ENCODE results near the gene MBNL2. TPM values are rescaled to one million over a fixed set of nuclear protein-coding genes. Genes with fewer than 3 reads are reported as not detected.

Gene MBNL2
- total and polyA plus RNA-seq, 2 of the 4 experiments (the other 2 are of a cell fraction) = 26.9 to 103 TPM

- TF ChIP-seq CHD1 (IDR thresholded peaks at IDR 0.05; ENCODE audit: low read depth, low read length) = no peak
Observed at GRCh38 chr13:97179501-97179900, 42.6 kb upstream of the MBNL2 start (continued).

- no peaks in the 10 kb centered on the region for H3K4me1 ChIP-seq (ENCODE audit: control insufficient read depth, insufficient read depth, low read length)
- no peak overlapping the region for H3K56ac ChIP-seq (ENCODE audit: extremely low read depth, insufficient read depth, low read length)
- POLR2A ChIA-PET (ENCODE audit: unreplicated experiment) = no interaction called here
- BruUV-seq (replicated peaks) = no TSS peak
- H2AK9ac ChIP-seq (replicated peaks; ENCODE audit: low read depth, low read length, poor library complexity) = no peak overlapping the region
- H2AFZ ChIP-seq (replicated peaks; ENCODE audit: low read length, poor library complexity) = no peak overlapping the region
- ATAC-seq (ENCODE audit: low read depth) = no peak
- CTCF ChIA-PET = no interaction called here
- no peak overlapping the region for H2BK15ac ChIP-seq (ENCODE audit: low read depth, low read length)
- no peak overlapping the region for H3K14ac ChIP-seq (replicated peaks; ENCODE audit: low read depth, low read length)
- no peak overlapping the region for H2BK20ac ChIP-seq (ENCODE audit: low read depth, low read length)
- no peak overlapping the region for H3K4ac ChIP-seq (ENCODE audit: low read depth, low read length)
- H3K27ac ChIP-seq (ENCODE audit: insufficient read depth, low read length) = no peak overlapping the region
- H3K9me3 ChIP-seq (ENCODE audit: control insufficient read depth, insufficient read depth, low read length) = no peaks in the 10 kb centered on the region
- H3K23ac ChIP-seq (ENCODE audit: low read depth, low read length) = no peak overlapping the region
- H3K9me1 ChIP-seq (ENCODE audit: insufficient read depth, low read length) = no peaks in the 10 kb centered on the region
- H2BK5ac ChIP-seq (ENCODE audit: low read depth, low read length, poor library complexity, severe bottlenecking) = no peak overlapping the region
- H2BK120ac ChIP-seq (ENCODE audit: low read depth, low read length) = no peak overlapping the region
- H3K9ac ChIP-seq (ENCODE audit: low read depth, low read length) = no peak overlapping the region
- no peaks in the 10 kb centered on the region; the same call in 1 of the 2 replicates for H3K27me3 ChIP-seq (ENCODE audit: control insufficient read depth, insufficient read depth, low read length)
- dilution Hi-C loops (cut with HindIII; ENCODE audit: low sequenced_read_pairs, unreplicated experiment) (no loop called here), intact Hi-C loops (cut with micrococcal nuclease) (no loop called here), in situ Hi-C loops (cut with MboI; ENCODE audit: low sequenced_read_pairs) (no loop called here)
- no peak overlapping the region for H2AK5ac ChIP-seq (ENCODE audit: low read depth, low read length)
- no peak overlapping the region for H3K4me3 ChIP-seq (ENCODE audit: insufficient read depth, low read depth, low read length)
- H4K91ac ChIP-seq (ENCODE audit: insufficient read depth, low read depth, low read length) = no peak overlapping the region
- H3K18ac ChIP-seq (ENCODE audit: low read depth, low read length) = no peak overlapping the region
- H4K8ac ChIP-seq (ENCODE audit: low read depth in 2 of 2, low read length in 2 of 2) = no peak overlapping the region
- no peaks in the 10 kb centered on the region for H4K20me1 ChIP-seq (ENCODE audit: insufficient read depth, low read length)
- H3K79me1 ChIP-seq (ENCODE audit: low read depth in 1 of 2, low read length in 2 of 2) = no peaks in the 10 kb centered on the region
- 67% methylated on average over 3 of the region's 6 CpGs; no CpG with 5 or more reads in 1 of the 2 experiments for WGBS, 2 experiments (ENCODE audit: extremely low coverage in 2 of 2, insufficient read length in 1 of 2)
- H3K4me2 ChIP-seq (ENCODE audit: low read depth, low read length) = no peak overlapping the region
- no peak overlapping the region for H4K5ac ChIP-seq (ENCODE audit: low read depth, low read length)
- DNase-seq = no peak
- H3K36me3 ChIP-seq (ENCODE audit: control insufficient read depth, insufficient read depth, low read length) = no peaks in the 10 kb centered on the region
- TF ChIP-seq RAD21 (IDR thresholded peaks at IDR 0.05; ENCODE audit: low read length) (no peak), FOS (IDR thresholded peaks at IDR 0.05; ENCODE audit: low read depth, low read length) (no peak), SMC3 (IDR thresholded peaks at IDR 0.05; ENCODE audit: low read depth, low read length) (no peak), MAZ (IDR thresholded peaks at IDR 0.05; ENCODE audit: borderline replicate concordance, low read depth, low read length) (no peak), RCOR1 (IDR thresholded peaks at IDR 0.05; ENCODE audit: insufficient replicate concordance, low read length) (no peak), USF2 (IDR thresholded peaks at IDR 0.05; ENCODE audit: low read depth, low read length) (no peak), CHD1 (IDR thresholded peaks at IDR 0.05; ENCODE audit: low read depth, low read length) (no peak), ELK1 (IDR thresholded peaks at IDR 0.05; ENCODE audit: borderline replicate concordance, low read depth, low read length) (no peak), CTCF (conservative IDR thresholded peaks at IDR 0.05; ENCODE audit: low read depth, low read length) (no peak), RFX5 (IDR thresholded peaks at IDR 0.05; ENCODE audit: low read depth, low read length) (no peak), MAFK (IDR thresholded peaks at IDR 0.05; ENCODE audit: low read depth, low read length) (no peak), MXI1 (IDR thresholded peaks at IDR 0.05; ENCODE audit: borderline replicate concordance, low read depth, low read length) (no peak)
Observed at GRCh38 chr13:97182111-97182890, 39.8 kb upstream of the MBNL2 start.

Measured in IMR-90 (cell line).